IMR-90 (cell line): ENCODE data around the gene ZSCAN12. TPM values are rescaled to one million over a fixed set of nuclear protein-coding genes. Genes with fewer than 3 reads are reported as not detected.

ENCODE experiments used
- ATAC-seq: fragments of 200-7000 bp; cut with Tn5 transposase; 2 replicates; pipeline ENCODE4 v1.9.1; 2020; ENCODE audit warnings: low read depth, mild to moderate bottlenecking, moderate library complexity
- BruUV-seq: library from RNA; stranded (reverse); fragments of 400-500 nt; replicated peaks from 2 replicates; lab custom pipeline; 2021; lab: Mats Ljungman, UMichigan
- CTCF ChIA-PET: fragments of 300-600 bp; formaldehyde crosslinking; extraction: SDS; loops from one replicate; lab custom pipeline; 2021; ENCODE audit warnings: antibody characterized with exemption; lab: Yijun Ruan, JAX
- POLR2A ChIA-PET: fragments of 300-600 bp; sonication (Branson Sonifier 250); formaldehyde crosslinking; loops from one replicate; lab custom pipeline; 2022; ENCODE audit warnings: antibody characterized with exemption; ENCODE audit not compliant: unreplicated experiment; lab: Charles Lee
- DNase-seq: peaks from one replicate; pipeline ENCODE4 v3.0.0; 2013
- H2AFZ ChIP-seq: replicated peaks from 2 replicates; pipeline ENCODE3; 2013; ENCODE audit warnings: low read length, mild to moderate bottlenecking; ENCODE audit not compliant: poor library complexity
- H2AK5ac ChIP-seq: 2 replicates; pipeline ENCODE4 v1.6.1; 2013; ENCODE audit warnings: low read depth, low read length, inconsistent platforms
- H2AK9ac ChIP-seq: replicated peaks from 2 replicates; pipeline ENCODE3; 2013; ENCODE audit warnings: mild to moderate bottlenecking, low read depth, low read length, moderate library complexity; ENCODE audit not compliant: poor library complexity
- H2BK120ac ChIP-seq: 2 replicates; pipeline ENCODE4 v1.6.1; 2013; ENCODE audit warnings: low read depth, low read length, inconsistent platforms
- H2BK15ac ChIP-seq: 3 replicates; pipeline ENCODE4 v1.6.1; 2013; ENCODE audit warnings: low read depth, low read length, inconsistent platforms
- H2BK20ac ChIP-seq: 2 replicates; pipeline ENCODE4 v1.6.1; 2013; ENCODE audit warnings: low read depth, mild to moderate bottlenecking, inconsistent platforms, low read length, moderate library complexity
- H2BK5ac ChIP-seq: 2 replicates; pipeline ENCODE4 v1.6.1; 2013; ENCODE audit warnings: mild to moderate bottlenecking, low read depth, low read length, inconsistent platforms; ENCODE audit not compliant: poor library complexity, severe bottlenecking
- H3K14ac ChIP-seq: replicated peaks from 2 replicates; pipeline ENCODE4 v1.6.1; 2013; ENCODE audit warnings: low read depth, low read length, inconsistent platforms
- H3K18ac ChIP-seq: 2 replicates; pipeline ENCODE4 v1.6.1; 2013; ENCODE audit warnings: low read depth, low read length, control low read depth
- H3K23ac ChIP-seq: 2 replicates; pipeline ENCODE4 v1.6.1; 2013; ENCODE audit warnings: low read depth, low read length, inconsistent platforms
- H3K27ac ChIP-seq: 2 replicates; pipeline ENCODE4 v1.5.1; 2013; ENCODE audit warnings: mild to moderate bottlenecking, control low read depth, low read length; ENCODE audit not compliant: insufficient read depth
- H3K27me3 ChIP-seq: 2 replicates; pipeline ENCODE4 v1.6.1; 2013; ENCODE audit warnings: low read length; ENCODE audit not compliant: control insufficient read depth, insufficient read depth
- H3K36me3 ChIP-seq: 2 replicates; pipeline ENCODE4 v1.6.1; 2013; ENCODE audit warnings: low read length, mixed read lengths; ENCODE audit not compliant: control insufficient read depth, insufficient read depth
- H3K4ac ChIP-seq: 2 replicates; pipeline ENCODE4 v1.6.1; 2013; ENCODE audit warnings: low read depth, low read length, inconsistent platforms
- H3K4me1 ChIP-seq: 2 replicates; pipeline ENCODE4 v1.6.1; 2013; ENCODE audit warnings: low read length, mixed read lengths; ENCODE audit not compliant: control insufficient read depth, insufficient read depth
- H3K4me2 ChIP-seq: 2 replicates; pipeline ENCODE4 v1.6.1; 2013; ENCODE audit warnings: low read depth, mild to moderate bottlenecking, control low read depth, low read length, moderate library complexity
- H3K4me3 ChIP-seq: 2 replicates; pipeline ENCODE4 v1.5.1; 2013; ENCODE audit warnings: low read depth, mild to moderate bottlenecking, control low read depth, low read length, moderate library complexity; ENCODE audit not compliant: insufficient read depth
- H3K56ac ChIP-seq: 2 replicates; pipeline ENCODE4 v1.6.1; 2013; ENCODE audit warnings: low read length, inconsistent platforms; ENCODE audit not compliant: insufficient read depth; ENCODE audit errors: extremely low read depth
- H3K79me1 ChIP-seq, 2 experiments: 2 replicates each; pipeline ENCODE4 v1.6.1; 2013; ENCODE audit warnings: low read length in 2 of 2, inconsistent platforms in 1 of 2, low read depth in 1 of 2
- H3K9ac ChIP-seq: 2 replicates; pipeline ENCODE4 v1.6.1; 2013; ENCODE audit warnings: low read depth, low read length, control low read depth
- H3K9me1 ChIP-seq: 2 replicates; pipeline ENCODE4 v1.6.1; 2013; ENCODE audit warnings: low read length, inconsistent platforms; ENCODE audit not compliant: insufficient read depth
- H3K9me3 ChIP-seq: 2 replicates; pipeline ENCODE4 v1.6.1; 2013; ENCODE audit warnings: low read length; ENCODE audit not compliant: control insufficient read depth, insufficient read depth
- H4K20me1 ChIP-seq: 2 replicates; pipeline ENCODE4 v1.6.1; 2013; ENCODE audit warnings: low read length, inconsistent platforms; ENCODE audit not compliant: insufficient read depth
- H4K5ac ChIP-seq: 2 replicates; pipeline ENCODE4 v1.6.1; 2013; ENCODE audit warnings: mild to moderate bottlenecking, low read depth, low read length, control low read depth
- H4K8ac ChIP-seq, 2 experiments: 2 replicates each; pipeline ENCODE4 v1.6.1; 2013; ENCODE audit warnings: low read depth in 2 of 2, low read length in 2 of 2, control low read depth in 1 of 2, inconsistent platforms in 1 of 2
- H4K91ac ChIP-seq: 2 replicates; pipeline ENCODE4 v1.6.1; 2013; ENCODE audit warnings: low read depth, low read length, inconsistent platforms; ENCODE audit not compliant: insufficient read depth
- CEBPB ChIP-seq: IDR thresholded peaks from 2 replicates; pipeline ENCODE4 v1.6.1; 2012; ENCODE audit warnings: low read depth, low read length, improper control_type of control experiment
- CHD1 ChIP-seq: IDR thresholded peaks from 2 replicates; pipeline ENCODE4 v1.6.1; 2012; ENCODE audit warnings: low read depth, low read length, improper control_type of control experiment
- WGBS, 2 experiments: methylation state at CpG; one replicate each; pipeline versions ENCODE4 v1.1.5 to v1.1.7; 2013; ENCODE audit warnings: missing lambda C conversion rate in 2 of 2; ENCODE audit not compliant: insufficient read length in 1 of 2; ENCODE audit errors: extremely low coverage in 2 of 2; 5-methylcytosine and 5-hydroxymethylcytosine counted together
- dilution Hi-C: fragments of 300-500 bp; cut with HindIII; formaldehyde crosslinking; loops from one replicate; pipeline ENCODE4 v1.14.3; 2018; ENCODE audit warnings: low sequenced_read_pairs; ENCODE audit not compliant: unreplicated experiment
- in situ Hi-C: fragments of 300-500 bp; cut with MboI; formaldehyde crosslinking; loops from 3 replicates; pipeline ENCODE4 v1.14.3; 2019; ENCODE audit warnings: low sequenced_read_pairs, inconsistent platforms, mixed read lengths
- intact Hi-C: fragments of 100-400 bp; cut with micrococcal nuclease; formaldehyde crosslinking; loops from 2 replicates; pipeline ENCODE4 v1.10.0; 2022
- polyA plus RNA-seq, 3 experiments: library from polyadenylated mRNA; depleted of rRNA; stranded (reverse); fragments of >200 nt; gene quantifications; 2 replicates each; pipeline ENCODE4 v1.2.3, GENCODE V29; 2012; ENCODE audit warnings: low replicate concordance in 1 of 3
- total RNA-seq: library from RNA; depleted of rRNA; stranded (reverse); fragments of >200 nt; gene quantifications from 2 replicates; pipeline ENCODE4 v1.2.3, GENCODE V29; 2012

The ZSCAN12 gene
- total and polyA plus RNA-seq, 2 of the 4 experiments (the other 2 are of a cell fraction) = 2.0 to 6.5 TPM

DNA sequence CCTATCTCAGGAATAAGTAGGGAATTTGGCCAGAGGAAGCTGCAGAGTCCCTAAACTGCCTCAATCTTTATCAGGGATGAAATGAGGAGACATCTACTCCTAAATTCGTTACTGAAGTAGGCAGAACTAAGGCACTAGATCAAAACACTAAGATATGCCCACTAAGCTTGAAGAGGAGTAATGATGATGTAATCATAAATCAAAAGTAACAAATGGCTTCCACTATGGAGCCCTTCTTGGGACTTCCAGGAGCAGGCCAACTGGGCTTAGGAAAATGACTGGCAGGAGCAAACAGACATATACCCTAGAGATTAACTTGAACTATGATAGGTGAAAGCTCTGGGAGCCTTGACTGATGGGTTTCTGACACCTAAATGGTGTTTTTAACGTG lies 15.4 kb downstream of the ZSCAN12 start:
- POLR2A ChIA-PET = no interaction called here
- H3K4me3 ChIP-seq = no peak overlapping the region
- dilution Hi-C loops = no loop called here
- no TSS peak for BruUV-seq
- H4K20me1 ChIP-seq = no peaks in the 10 kb centered on the region
- H3K4ac ChIP-seq = 0 out of 2 replicates have a peak overlapping the region, but pooled peaks have one; percentile 57
- H2BK20ac ChIP-seq = no peak overlapping the region
- H3K9ac ChIP-seq = no peak overlapping the region
- in situ Hi-C loops = no loop called here
- intact Hi-C loops = no loop called here
- no peak overlapping the region for H2AK5ac ChIP-seq
- no CpG with 5 or more reads among the region's 2 CpGs for whole genome bisulfite sequencing, 2 experiments
- H3K56ac ChIP-seq = no peak overlapping the region
- H2BK5ac ChIP-seq = no peak overlapping the region
- no peaks in the 10 kb centered on the region for H3K9me3 ChIP-seq
- no peaks in the 10 kb centered on the region for H3K9me1 ChIP-seq
- no peak overlapping the region for H3K14ac ChIP-seq
- peak; percentile 31; the same call in 1 of the 2 replicates for TF ChIP-seq CEBPB
- TF ChIP-seq CHD1 = no peak
- H3K18ac ChIP-seq = no peak overlapping the region
- no peak overlapping the region for H3K4me2 ChIP-seq
- ATAC-seq = no peak
- no peak for DNase-seq
- no peak overlapping the region for H2AFZ ChIP-seq
- no peak overlapping the region for H2BK120ac ChIP-seq
- H3K4me1 ChIP-seq = no peaks in the 10 kb centered on the region
- H2AK9ac ChIP-seq = no peak overlapping the region
- no peaks in the 10 kb centered on the region for H3K27me3 ChIP-seq
- no peak overlapping the region for H3K23ac ChIP-seq
- CTCF ChIA-PET = interaction anchor here (0.6 to 3.3 kb wide), 4 partner anchors 12 to 132 kb away, joined by 3 to 15 read pairs (median 4); partner anchors contain the start of gene ZKSCAN4
- no peak overlapping the region for H3K27ac ChIP-seq
- no peak overlapping the region for H2BK15ac ChIP-seq
- H4K8ac ChIP-seq = peak overlapping the region in 1 of 2 experiments; percentile 71; a peak in 2 of 4 replicates
- peaks cover 21 to 35% of the 10 kb centered on the region in 2 experiments for H3K79me1 ChIP-seq
- no peak overlapping the region for H4K91ac ChIP-seq
- peaks cover 18% of the 10 kb centered on the region for H3K36me3 ChIP-seq
- 0 out of 2 replicates have a peak overlapping the region, but pooled peaks have one; percentile 7 for H4K5ac ChIP-seq
